Astrocyte (in vitro differentiated cells and primary cell): ENCODE measurements around the gene C10orf62.
"Not testable (repeated sequence)": the region's sequence is repeated elsewhere in the genome, so short reads cannot be mapped to it uniquely, and the experiment has no call there.

ENCODE experiments used
- EZH2 ChIP-seq: IDR thresholded peaks from 2 replicates; pipeline ENCODE4 v1.6.1; 2012; ENCODE audit warnings: mild to moderate bottlenecking, low read length, inconsistent platforms; ENCODE audit not compliant: insufficient read depth
- TF ChIP-seq, protein P1 (sequence below): IDR thresholded peaks from 2 replicates; pipeline ENCODE4 v1.5.1; 2011; ENCODE audit warnings: low read depth, mild to moderate bottlenecking, inconsistent platforms, low read length, moderate library complexity; ENCODE audit not compliant: insufficient read depth

DNA sequence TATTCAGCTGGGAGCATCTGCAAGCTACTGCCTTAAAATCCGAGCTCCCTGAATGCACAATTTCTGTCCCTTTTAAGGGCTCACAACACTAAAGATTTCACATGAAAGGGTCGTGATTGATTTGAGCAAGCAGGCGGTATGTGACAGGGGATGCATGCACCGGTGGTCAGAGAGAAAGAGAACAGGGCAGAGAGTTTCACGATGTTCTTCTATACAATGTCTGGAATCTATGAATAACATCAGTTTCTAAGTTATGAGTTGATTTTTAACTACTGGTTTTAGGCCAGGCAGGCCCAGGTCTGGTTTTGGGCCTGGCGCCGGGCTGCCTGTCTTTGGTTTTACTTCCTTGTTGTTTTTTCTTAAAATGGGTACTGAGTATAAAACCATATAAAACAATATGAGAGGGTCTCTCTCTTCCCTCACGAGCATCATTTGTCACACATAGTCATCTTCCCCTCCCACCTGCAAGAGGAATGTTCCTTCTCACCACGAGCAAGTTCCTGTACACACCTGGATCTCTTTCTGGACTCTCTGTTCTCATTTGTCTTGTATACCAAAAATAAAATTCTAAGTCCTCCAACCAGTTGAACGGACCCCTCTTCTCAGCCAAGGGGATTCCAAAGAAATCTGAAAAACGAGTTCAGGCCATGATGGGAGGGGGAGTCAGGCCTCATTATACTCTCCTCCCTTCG lies 28.0 kb upstream of the C10orf62 start:
- TF ChIP-seq EZH2, result not testable (repeated sequence)
- TF ChIP-seq, protein P1, sequence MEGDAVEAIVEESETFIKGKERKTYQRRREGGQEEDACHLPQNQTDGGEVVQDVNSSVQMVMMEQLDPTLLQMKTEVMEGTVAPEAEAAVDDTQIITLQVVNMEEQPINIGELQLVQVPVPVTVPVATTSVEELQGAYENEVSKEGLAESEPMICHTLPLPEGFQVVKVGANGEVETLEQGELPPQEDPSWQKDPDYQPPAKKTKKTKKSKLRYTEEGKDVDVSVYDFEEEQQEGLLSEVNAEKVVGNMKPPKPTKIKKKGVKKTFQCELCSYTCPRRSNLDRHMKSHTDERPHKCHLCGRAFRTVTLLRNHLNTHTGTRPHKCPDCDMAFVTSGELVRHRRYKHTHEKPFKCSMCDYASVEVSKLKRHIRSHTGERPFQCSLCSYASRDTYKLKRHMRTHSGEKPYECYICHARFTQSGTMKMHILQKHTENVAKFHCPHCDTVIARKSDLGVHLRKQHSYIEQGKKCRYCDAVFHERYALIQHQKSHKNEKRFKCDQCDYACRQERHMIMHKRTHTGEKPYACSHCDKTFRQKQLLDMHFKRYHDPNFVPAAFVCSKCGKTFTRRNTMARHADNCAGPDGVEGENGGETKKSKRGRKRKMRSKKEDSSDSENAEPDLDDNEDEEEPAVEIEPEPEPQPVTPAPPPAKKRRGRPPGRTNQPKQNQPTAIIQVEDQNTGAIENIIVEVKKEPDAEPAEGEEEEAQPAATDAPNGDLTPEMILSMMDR, result not testable (repeated sequence)
